Body of pancreas (tissue), 4 donors: ENCODE measurements around the gene GNB2. TPM values are rescaled to one million over a fixed set of nuclear protein-coding genes. Genes with fewer than 3 reads are reported as not detected.

ENCODE experiments used
- ATAC-seq: fragments of 150-250 bp; one replicate; pipeline ENCODE4 v1.9.1; 2016
- DNase-seq, 4 donors: peaks; one replicate each; pipeline ENCODE4 v3.0.0-alpha.2; 2019
- H3K27ac ChIP-seq, 4 donors: fragments of 200-600 bp; sonication (generic); 1 replicate in 3 of 4; 2 replicates in 1 of 4; pipeline versions ENCODE4 v1.5.1 to v1.6.1; 2016 to 2019; ENCODE audit warnings: mild to moderate bottlenecking in 1 of 4, mixed read lengths in 1 of 4, moderate library complexity in 1 of 4
- H3K27me3 ChIP-seq, 2 donors: fragments of 200-600 bp; sonication (generic); one replicate each; pipeline ENCODE4 v1.6.0; 2016; ENCODE audit warnings: mild to moderate bottlenecking in 1 of 2
- H3K36me3 ChIP-seq, 2 donors: fragments of 200-600 bp; sonication (generic); replicated peaks in 1 of 2; 2 replicates each; pipeline ENCODE4 v1.5.1; 2016; ENCODE audit warnings: low read depth in 2 of 2; ENCODE audit not compliant: insufficient read depth in 1 of 2
- H3K4me1 ChIP-seq: fragments of 200-600 bp; sonication (generic); one replicate; pipeline ENCODE4 v1.6.0; 2016
- H3K4me3 ChIP-seq, 2 donors: fragments of 200-600 bp; sonication (generic); 1 replicate in 1 of 2; 2 replicates in 1 of 2; pipeline ENCODE4 v1.5.1; 2016 to 2019
- H3K9me3 ChIP-seq, 3 donors: fragments of 200-600 bp; sonication (generic); 1 replicate in 2 of 3; 2 replicates in 1 of 3; pipeline ENCODE4 v1.5.1; 2016
- CTCF ChIP-seq, 7 experiments: fragments of 450-650 bp in 4 of 7; fragments of 200-600 bp in 3 of 7; sonication (generic) in 3 of 7; IDR thresholded peaks; one replicate each; pipeline ENCODE4 v1.5.1; 2016 to 2019; ENCODE audit warnings: antibody characterized with exemption in 7 of 7
- POLR2A ChIP-seq, 3 donors: fragments of 450-650 bp; IDR thresholded peaks; one replicate each; pipeline ENCODE4 v1.6.1; 2016; ENCODE audit warnings: antibody characterized with exemption in 3 of 3, mild to moderate bottlenecking in 2 of 3
- WGBS, 2 donors: methylation state at CpG; one replicate each; pipeline ENCODE4 v1.1.5; 2017; 5-methylcytosine and 5-hydroxymethylcytosine counted together
- intact Hi-C: fragments of 100-400 bp; cut with DNase I; formaldehyde crosslinking; loops from one replicate; pipeline ENCODE4 v1.15.1; 2023
- total RNA-seq, 2 donors: library from RNA; depleted of rRNA; stranded (reverse); fragments of >200 nt; gene quantifications; one replicate each; pipeline ENCODE4 v1.1.0, GENCODE V29; 2016

GNB2 gene
- total RNA-seq, 2 donors from 2014 or later = 106 to 123 TPM

GRCh38 chr7:100687261-100687660 is 13.7 kb downstream of the GNB2 start:
- WGBS, 2 donors = 90 to 91% methylated on average over 14 to 22 of the region's 22 CpGs
- peaks cover 10 to 46% of the 10 kb centered on the region in 2 donors for H3K36me3 ChIP-seq
- DNase-seq = no peak
- no peak overlapping the region for H3K4me3 ChIP-seq
- ATAC-seq = no peak
- H3K9me3 ChIP-seq = no peaks in the 10 kb centered on the region
- no peak overlapping the region for H3K27ac ChIP-seq
- H3K4me1 ChIP-seq = peaks cover 40% of the 10 kb centered on the region
- no peaks in the 10 kb centered on the region for H3K27me3 ChIP-seq
- intact Hi-C loops = loop anchor here (10.0 kb wide), 1 partner anchor 212 kb away; the partner anchor contains the start of gene TSC22D4
- TF ChIP-seq POLR2A (IDR thresholded peaks at IDR 0.05) (no peak), CTCF (IDR thresholded peaks at IDR 0.05) (no peak)

- WGBS, 2 donors = 78 to 80% methylated on average over 19 to 24 of the region's 25 CpGs
- no peak overlapping the region for H3K4me3 ChIP-seq
- ATAC-seq (no peak), DNase-seq (no peak)
- no peak for TF ChIP-seq CTCF (IDR thresholded peaks at IDR 0.05)
- no peak for TF ChIP-seq POLR2A (IDR thresholded peaks at IDR 0.05)
- intact Hi-C loops = loop anchor here (10.0 kb wide), 1 partner anchor 213 kb away; the partner anchor contains the start of gene TSC22D4
- H3K27me3 ChIP-seq = no peaks in the 10 kb centered on the region
- H3K36me3 ChIP-seq = peaks cover 10 to 46% of the 10 kb centered on the region in 2 donors
- H3K9me3 ChIP-seq = no peaks in the 10 kb centered on the region
- H3K27ac ChIP-seq = no peak overlapping the region
- peaks cover 46% of the 10 kb centered on the region for H3K4me1 ChIP-seq
Observed at GRCh38 chr7:100687751-100688300, 14.3 kb downstream of the GNB2 start.

GRCh38 chr7:100688326-100688860 is 14.9 kb downstream of the GNB2 start:
- TF ChIP-seq POLR2A (IDR thresholded peaks at IDR 0.05) = no peak
- no peak for TF ChIP-seq CTCF (IDR thresholded peaks at IDR 0.05)
- WGBS, 2 donors = 77 to 85% methylated on average over 15 to 16 of the region's 16 CpGs
- intact Hi-C loops = loop anchor here (10.0 kb wide), 1 partner anchor 214 kb away; the partner anchor contains the start of gene TSC22D4
- H3K27me3 ChIP-seq = no peaks in the 10 kb centered on the region
- ATAC-seq (no peak), DNase-seq (no peak)
- H3K4me3 ChIP-seq = no peak overlapping the region
- peaks cover 51% of the 10 kb centered on the region for H3K4me1 ChIP-seq
- H3K27ac ChIP-seq = no peak overlapping the region
- H3K36me3 ChIP-seq = peaks cover 10 to 41% of the 10 kb centered on the region in 2 donors
- H3K9me3 ChIP-seq = no peaks in the 10 kb centered on the region

GRCh38 chr7:100689230-100690135 is 15.9 kb downstream of the GNB2 start:
- DNase-seq = no peak
- Histone ChIP-seq H3K4me3 (no peak overlapping the region), H3K4me1 (peaks cover 52% of the 10 kb centered on the region), H3K27ac (no peak overlapping the region), H3K27me3 (no peaks in the 10 kb centered on the region), H3K36me3 (peaks cover 6 to 30% of the 10 kb centered on the region in 2 donors), H3K9me3 (no peaks in the 10 kb centered on the region)
- 83 to 86% methylated on average over 9 to 17 of the region's 18 CpGs for WGBS, 2 donors
- TF ChIP-seq CTCF (IDR thresholded peaks at IDR 0.05) = no peak
- no peak for TF ChIP-seq POLR2A (IDR thresholded peaks at IDR 0.05)
- no peak for ATAC-seq
- intact Hi-C loops = loop anchor here (10.0 kb wide), 1 partner anchor 215 kb away; the partner anchor contains the start of gene TSC22D4
